ENCODE data around the gene TBX15. TPM values are rescaled to one million over a fixed set of nuclear protein-coding genes. Genes with fewer than 3 reads are reported as not detected.

Gene TBX15
- polyA plus RNA-seq, 1 donor (not counting 4 experiments of a cell fraction or from before 2014, with no cell fraction given) = not detected

DNA sequence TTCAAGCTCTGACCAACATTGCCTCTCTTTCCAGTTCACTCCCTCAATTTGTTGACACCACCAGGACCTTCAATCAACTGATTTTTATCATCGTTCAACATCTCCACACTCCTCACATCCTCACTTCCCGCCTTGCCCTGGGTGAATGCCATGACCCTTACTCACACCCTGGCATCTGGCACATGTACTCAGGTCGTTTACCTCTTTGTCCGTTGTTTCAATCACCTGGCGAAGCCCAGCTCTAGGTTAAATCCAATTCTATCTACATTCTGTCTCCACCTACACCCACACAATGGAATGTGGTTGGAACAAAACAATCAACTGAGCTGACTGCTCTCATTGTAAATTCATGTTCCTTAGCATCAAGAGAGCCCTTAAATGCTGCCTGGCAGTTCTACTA lies 24.2 kb upstream of the TBX15 start:
- H3K27ac ChIP-seq (ENCODE audit: control insufficient read depth, insufficient read depth, low read length) = no peak overlapping the region
- H3K79me2 ChIP-seq (ENCODE audit: control insufficient read depth, insufficient read depth, low read length) = no peaks in the 10 kb centered on the region
- H4K20me1 ChIP-seq (ENCODE audit: control insufficient read depth, extremely low read depth, insufficient read depth, low read length) = no peaks in the 10 kb centered on the region
- peaks cover 15% of the 10 kb centered on the region for H3K4me1 ChIP-seq (ENCODE audit: control insufficient read depth, extremely low read depth, insufficient read depth, low read length)
- FAIRE-seq (no peak), DNase-seq (ENCODE audit: low read depth, low spot score) (no peak)
- no peak overlapping the region for H3K4me3 ChIP-seq (ENCODE audit: control insufficient read depth in 2 of 3, extremely low read depth in 1 of 3, insufficient read depth in 2 of 3, low read depth in 1 of 3, low read length in 3 of 3)
- no peak overlapping the region for H3K4me2 ChIP-seq (ENCODE audit: control insufficient read depth, extremely low read depth, insufficient read depth, low read depth, low read length)
- TF ChIP-seq, protein P1, sequence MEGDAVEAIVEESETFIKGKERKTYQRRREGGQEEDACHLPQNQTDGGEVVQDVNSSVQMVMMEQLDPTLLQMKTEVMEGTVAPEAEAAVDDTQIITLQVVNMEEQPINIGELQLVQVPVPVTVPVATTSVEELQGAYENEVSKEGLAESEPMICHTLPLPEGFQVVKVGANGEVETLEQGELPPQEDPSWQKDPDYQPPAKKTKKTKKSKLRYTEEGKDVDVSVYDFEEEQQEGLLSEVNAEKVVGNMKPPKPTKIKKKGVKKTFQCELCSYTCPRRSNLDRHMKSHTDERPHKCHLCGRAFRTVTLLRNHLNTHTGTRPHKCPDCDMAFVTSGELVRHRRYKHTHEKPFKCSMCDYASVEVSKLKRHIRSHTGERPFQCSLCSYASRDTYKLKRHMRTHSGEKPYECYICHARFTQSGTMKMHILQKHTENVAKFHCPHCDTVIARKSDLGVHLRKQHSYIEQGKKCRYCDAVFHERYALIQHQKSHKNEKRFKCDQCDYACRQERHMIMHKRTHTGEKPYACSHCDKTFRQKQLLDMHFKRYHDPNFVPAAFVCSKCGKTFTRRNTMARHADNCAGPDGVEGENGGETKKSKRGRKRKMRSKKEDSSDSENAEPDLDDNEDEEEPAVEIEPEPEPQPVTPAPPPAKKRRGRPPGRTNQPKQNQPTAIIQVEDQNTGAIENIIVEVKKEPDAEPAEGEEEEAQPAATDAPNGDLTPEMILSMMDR (optimal IDR thresholded peaks at IDR 0.05 in 1 of 3, IDR thresholded peaks at IDR 0.05 in 1 of 3, conservative IDR thresholded peaks at IDR 0.05 in 1 of 3; ENCODE audit: extremely low read depth in 1 of 3, insufficient read depth in 2 of 3, low read length in 3 of 3) = no peak
- no peak for TF ChIP-seq EZH2 (IDR thresholded peaks at IDR 0.05; ENCODE audit: low read length)
- no peak overlapping the region for H3K9ac ChIP-seq (ENCODE audit: control insufficient read depth, extremely low read depth, insufficient read depth, low read length)
- no peaks in the 10 kb centered on the region for H3K36me3 ChIP-seq (ENCODE audit: control insufficient read depth in 2 of 2, extremely low read depth in 1 of 2, insufficient read depth in 2 of 2, low read length in 2 of 2)
- no peaks in the 10 kb centered on the region for H3K9me3 ChIP-seq (ENCODE audit: control insufficient read depth, low read depth, low read length)
- H3K9me1 ChIP-seq (ENCODE audit: control insufficient read depth, extremely low read depth, insufficient read depth, low read length) = no peaks in the 10 kb centered on the region
- peaks cover 12% of the 10 kb centered on the region for H3K27me3 ChIP-seq (ENCODE audit: control insufficient read depth, extremely low read depth, insufficient read depth, low read length)
- no peak overlapping the region for H2AFZ ChIP-seq (ENCODE audit: control insufficient read depth, low read length)
- dilution Hi-C loops (cut with MboI; ENCODE audit: extremely low pct_ligation_motif_present, low sequenced_read_pairs) = no loop called here

DNA sequence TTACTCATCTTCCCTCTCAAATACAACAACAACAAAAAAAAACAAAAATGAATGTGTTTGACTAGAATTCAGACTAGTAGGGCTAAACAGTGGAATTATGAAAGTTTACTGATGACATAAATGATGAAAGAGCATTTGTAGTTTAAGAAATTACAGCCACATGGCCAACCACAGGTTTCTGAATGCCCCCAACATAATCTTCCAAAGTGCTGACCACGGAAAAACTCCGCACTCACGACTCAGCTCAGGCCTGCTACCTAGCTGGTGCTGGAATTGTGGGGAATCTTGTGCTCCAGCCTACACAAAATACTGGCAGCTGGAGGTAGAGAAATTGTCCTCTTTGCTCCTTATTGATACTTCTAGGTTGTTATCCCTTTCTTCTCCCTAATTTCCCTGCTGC lies 23.6 kb upstream of the TBX15 start:
- Histone ChIP-seq H3K27ac (ENCODE audit: control insufficient read depth, insufficient read depth, low read length) (no peak overlapping the region), H2AFZ (ENCODE audit: control insufficient read depth, low read length) (no peak overlapping the region), H3K4me1 (ENCODE audit: control insufficient read depth, extremely low read depth, insufficient read depth, low read length) (peaks cover 15% of the 10 kb centered on the region), H3K27me3 (ENCODE audit: control insufficient read depth, extremely low read depth, insufficient read depth, low read length) (peaks cover 19% of the 10 kb centered on the region), H3K79me2 (ENCODE audit: control insufficient read depth, insufficient read depth, low read length) (no peaks in the 10 kb centered on the region), H3K4me2 (ENCODE audit: control insufficient read depth, extremely low read depth, insufficient read depth, low read depth, low read length) (no peak overlapping the region), H3K9ac (ENCODE audit: control insufficient read depth, extremely low read depth, insufficient read depth, low read length) (no peak overlapping the region), H3K4me3 (ENCODE audit: control insufficient read depth in 2 of 3, extremely low read depth in 1 of 3, insufficient read depth in 2 of 3, low read depth in 1 of 3, low read length in 3 of 3) (no peak overlapping the region), H3K9me1 (ENCODE audit: control insufficient read depth, extremely low read depth, insufficient read depth, low read length) (no peaks in the 10 kb centered on the region), H3K9me3 (ENCODE audit: control insufficient read depth, low read depth, low read length) (no peaks in the 10 kb centered on the region), H4K20me1 (ENCODE audit: control insufficient read depth, extremely low read depth, insufficient read depth, low read length) (no peaks in the 10 kb centered on the region), H3K36me3 (ENCODE audit: control insufficient read depth in 2 of 2, extremely low read depth in 1 of 2, insufficient read depth in 2 of 2, low read length in 2 of 2) (no peaks in the 10 kb centered on the region)
- no peak for DNase-seq (ENCODE audit: low read depth, low spot score)
- dilution Hi-C loops (cut with MboI; ENCODE audit: extremely low pct_ligation_motif_present, low sequenced_read_pairs) = no loop called here
- TF ChIP-seq, protein P1 (optimal IDR thresholded peaks at IDR 0.05 in 1 of 3, IDR thresholded peaks at IDR 0.05 in 1 of 3, conservative IDR thresholded peaks at IDR 0.05 in 1 of 3; ENCODE audit: extremely low read depth in 1 of 3, insufficient read depth in 2 of 3, low read length in 3 of 3) = no peak
- no peak for TF ChIP-seq EZH2 (IDR thresholded peaks at IDR 0.05; ENCODE audit: low read length)
- FAIRE-seq = no peak
